ENCODE data around the gene CUBN.

- TF ChIP-seq CTCF (IDR thresholded peaks at IDR 0.05 in 4 of 5, conservative IDR thresholded peaks at IDR 0.05 in 1 of 5): no peak
- TF ChIP-seq POLR2A (IDR thresholded peaks at IDR 0.05): no peak
Observed at GRCh38 chr10:17101257-17101909, 28.2 kb downstream of the CUBN start.

Data from gastrocnemius medialis (tissue), 4 donors.